H1 (cell line): ENCODE measurements around the gene VSX1. TPM values are rescaled to one million over a fixed set of nuclear protein-coding genes. Genes with fewer than 3 reads are reported as not detected.

ENCODE experiments used
- CTCF ChIA-PET: fragments of 300-600 bp; sonication (Branson Sonifier 250); formaldehyde crosslinking; loops from one replicate; lab custom pipeline; 2021; ENCODE audit not compliant: partially characterized antibody; lab: Charles Lee
- POLR2A ChIA-PET: fragments of 300-600 bp; sonication (Branson Sonifier 250); formaldehyde crosslinking; loops from one replicate; lab custom pipeline; 2021; ENCODE audit warnings: inconsistent platforms; ENCODE audit not compliant: partially characterized antibody; lab: Charles Lee
- DNase-seq, 2 experiments: peaks; one replicate each; pipeline versions ENCODE4 v3.0.0 to v3.0.0-alpha.2; 2010 to 2022; ENCODE audit warnings: low spot score in 2 of 2, low read depth in 1 of 2, mixed read lengths in 1 of 2
- FAIRE-seq: peaks from 2 replicates; lab custom pipeline; 2011; peaks lifted over from hg19 to GRCh38; lab: Jason Lieb, UNC
- H2AFZ ChIP-seq: 2 replicates; pipeline ENCODE4 v1.8.1; 2012; ENCODE audit warnings: low read length, inconsistent platforms
- H2AK5ac ChIP-seq: 2 replicates; pipeline ENCODE4 v1.6.1; 2013; ENCODE audit warnings: low read depth, low read length
- H2BK120ac ChIP-seq: replicated peaks from 2 replicates; pipeline ENCODE3; 2013; ENCODE audit warnings: low read depth, low read length, inconsistent platforms
- H2BK12ac ChIP-seq: 2 replicates; pipeline ENCODE4 v1.6.1; 2013; ENCODE audit warnings: low read depth, low read length
- H2BK15ac ChIP-seq: 2 replicates; pipeline ENCODE4 v1.6.1; 2013; ENCODE audit warnings: low read length
- H2BK20ac ChIP-seq: 2 replicates; pipeline ENCODE4 v1.6.1; 2013; ENCODE audit warnings: low read length
- H2BK5ac ChIP-seq: 2 replicates; pipeline ENCODE4 v1.6.1; 2013; ENCODE audit warnings: low read depth, low read length
- H3K14ac ChIP-seq: 2 replicates; pipeline ENCODE4 v1.6.1; 2013; ENCODE audit warnings: inconsistent platforms; ENCODE audit not compliant: insufficient read length
- H3K18ac ChIP-seq: 2 replicates; pipeline ENCODE4 v1.6.1; 2013; ENCODE audit warnings: low read length; ENCODE audit errors: extremely low read depth
- H3K23ac ChIP-seq: 2 replicates; pipeline ENCODE4 v1.6.1; 2013; ENCODE audit warnings: inconsistent platforms; ENCODE audit not compliant: insufficient read length
- H3K23me2 ChIP-seq: 2 replicates; pipeline ENCODE4 v1.6.1; 2013; ENCODE audit warnings: low read depth, low read length
- H3K27ac ChIP-seq: 2 replicates; pipeline ENCODE4 v1.6.1; 2011; ENCODE audit warnings: low read depth, low read length, inconsistent platforms
- H3K27me3 ChIP-seq, 4 experiments: replicated peaks in 1 of 4; 1 replicate in 1 of 4; 2 replicates in 3 of 4; pipeline versions ENCODE4 v1.6.1 to v1.8.1; 2011 to 2013; ENCODE audit warnings: low read length in 3 of 4, mild to moderate bottlenecking in 3 of 4, inconsistent platforms in 2 of 4, mixed read lengths in 2 of 4, moderate library complexity in 1 of 4; ENCODE audit not compliant: control insufficient read depth in 3 of 4, insufficient read depth in 3 of 4; ENCODE audit errors: extremely low read depth in 1 of 4
- H3K36me3 ChIP-seq, 4 experiments: 2 replicates each; pipeline versions ENCODE4 v1.6.1 to v1.8.1; 2011 to 2013; ENCODE audit warnings: mild to moderate bottlenecking in 4 of 4, low read length in 3 of 4, moderate library complexity in 2 of 4, control low read depth in 1 of 4, inconsistent platforms in 1 of 4; ENCODE audit not compliant: insufficient read depth in 4 of 4, control insufficient read depth in 2 of 4
- H3K4ac ChIP-seq: replicated peaks from 2 replicates; pipeline ENCODE3; 2013; ENCODE audit warnings: low read length, low read depth, mixed read lengths, inconsistent platforms; ENCODE audit not compliant: insufficient read length
- H3K4me1 ChIP-seq, 4 experiments: replicated peaks in 1 of 4; 1 replicate in 1 of 4; 2 replicates in 3 of 4; pipeline versions ENCODE4 v1.6.1 to v1.8.1; 2011 to 2013; ENCODE audit warnings: low read length in 3 of 4, inconsistent platforms in 2 of 4, mixed read lengths in 1 of 4; ENCODE audit not compliant: insufficient read depth in 4 of 4, control insufficient read depth in 3 of 4
- H3K4me2 ChIP-seq, 2 experiments: 2 replicates each; pipeline versions ENCODE4 v1.6.1 to v1.8.1; 2011 to 2013; ENCODE audit warnings: low read depth in 2 of 2, low read length in 2 of 2, control low read depth in 1 of 2, inconsistent platforms in 1 of 2, mild to moderate bottlenecking in 1 of 2; ENCODE audit not compliant: insufficient read depth in 1 of 2
- H3K4me3 ChIP-seq, 4 experiments: fragments of 200-600, 300-600 bp in 1 of 4; sonication (generic), shearing (Covaris generic), sonication (Bioruptor Twin) in 1 of 4; 2 replicates each; pipeline versions ENCODE4 v1.5.1 to v1.8.1; 2011 to 2016; ENCODE audit warnings: low read length in 4 of 4, low read depth in 3 of 4, control low read depth in 2 of 4, inconsistent platforms in 2 of 4, mild to moderate bottlenecking in 2 of 4, mixed read lengths in 1 of 4, moderate library complexity in 1 of 4; ENCODE audit not compliant: insufficient read depth in 2 of 4; ENCODE audit errors: extremely low read depth in 1 of 4
- H3K56ac ChIP-seq: replicated peaks from 2 replicates; pipeline ENCODE3; 2013; ENCODE audit warnings: low read depth, mild to moderate bottlenecking, mixed read lengths, low read length, inconsistent platforms; ENCODE audit not compliant: insufficient read length
- H3K79me1 ChIP-seq: 2 replicates; pipeline ENCODE4 v1.6.1; 2013; ENCODE audit warnings: low read depth, low read length, control low read depth
- H3K79me2 ChIP-seq, 2 experiments: 2 replicates each; pipeline versions ENCODE4 v1.6.1 to v1.8.1; 2012 to 2013; ENCODE audit warnings: low read length in 2 of 2, mild to moderate bottlenecking in 2 of 2, inconsistent platforms in 1 of 2; ENCODE audit not compliant: insufficient read depth in 2 of 2, control insufficient read depth in 1 of 2
- H3K9ac ChIP-seq, 4 experiments: replicated peaks in 1 of 4; 1 replicate in 1 of 4; 2 replicates in 3 of 4; pipeline versions ENCODE4 v1.6.1 to v1.8.1; 2011 to 2013; ENCODE audit warnings: low read depth in 3 of 4, low read length in 3 of 4, control low read depth in 2 of 4, mild to moderate bottlenecking in 2 of 4, moderate library complexity in 2 of 4, inconsistent platforms in 1 of 4; ENCODE audit errors: extremely low read depth in 1 of 4
- H3K9me3 ChIP-seq, 2 experiments: 2 replicates each; pipeline versions ENCODE4 v1.6.1 to v1.8.1; 2012 to 2013; ENCODE audit warnings: mild to moderate bottlenecking in 2 of 2, moderate library complexity in 2 of 2, control low read depth in 1 of 2, inconsistent platforms in 1 of 2, low read depth in 1 of 2, low read length in 1 of 2, mixed read lengths in 1 of 2; ENCODE audit not compliant: insufficient read depth in 2 of 2
- H4K20me1 ChIP-seq, 2 experiments: replicated peaks in 1 of 2; 2 replicates each; pipeline versions ENCODE3 to v1.8.1; 2011 to 2013; ENCODE audit warnings: inconsistent platforms in 2 of 2, low read length in 2 of 2, mild to moderate bottlenecking in 1 of 2; ENCODE audit not compliant: insufficient read depth in 2 of 2, control insufficient read depth in 1 of 2
- H4K5ac ChIP-seq: 2 replicates; pipeline ENCODE4 v1.6.1; 2013; ENCODE audit warnings: low read length, low read depth, mixed read lengths, inconsistent platforms; ENCODE audit not compliant: insufficient read length
- H4K8ac ChIP-seq: 2 replicates; pipeline ENCODE4 v1.8.0; 2013; ENCODE audit warnings: mild to moderate bottlenecking, moderate library complexity, low read length, inconsistent platforms; ENCODE audit not compliant: insufficient read depth; ENCODE audit errors: extremely low read depth
- H4K91ac ChIP-seq: replicated peaks from 2 replicates; pipeline ENCODE3; 2013; ENCODE audit warnings: low read length, mixed read lengths, inconsistent platforms; ENCODE audit not compliant: insufficient read length
- CHD2 ChIP-seq: IDR thresholded peaks from 2 replicates; pipeline ENCODE4 v1.6.1; 2012; ENCODE audit warnings: low read length, improper control_type of control experiment
- CREB1 ChIP-seq: IDR thresholded peaks from 2 replicates; pipeline ENCODE4 v1.6.1; 2012; ENCODE audit warnings: inconsistent platforms
- KDM1A ChIP-seq: fragments of 200-600, 300-600 bp; sonication (generic); IDR thresholded peaks from 2 replicates; pipeline ENCODE4 v1.7.1; 2016; ENCODE audit warnings: mild to moderate bottlenecking, low read length, borderline replicate concordance
- POLR2A ChIP-seq, 2 experiments: IDR thresholded peaks; 1 replicate in 1 of 2; 2 replicates in 1 of 2; pipeline ENCODE4 v1.6.1; 2011; ENCODE audit warnings: low read depth in 2 of 2, low read length in 2 of 2, mild to moderate bottlenecking in 2 of 2; ENCODE audit errors: control extremely low read depth in 1 of 2
- POLR2AphosphoS5 ChIP-seq: IDR thresholded peaks from 2 replicates; pipeline ENCODE4 v1.6.1; 2011; ENCODE audit warnings: low read depth, low read length
- SP1 ChIP-seq: IDR thresholded peaks from 2 replicates; pipeline ENCODE4 v1.6.1; 2011; ENCODE audit warnings: low read depth, low read length
- TAF1 ChIP-seq: IDR thresholded peaks from 2 replicates; pipeline ENCODE4 v1.6.1; 2011; ENCODE audit warnings: mild to moderate bottlenecking, low read depth, low read length
- WGBS, 2 experiments: shearing (Covaris generic) in 1 of 2; methylation state at CpG; one replicate each; pipeline versions ENCODE4 v1.1.6 to v1.1.7; 2013 to 2015; ENCODE audit warnings: low lambda C conversion rate in 2 of 2, mixed read lengths in 2 of 2, inconsistent platforms in 1 of 2, low coverage in 1 of 2, missing lambda C conversion rate in 1 of 2; ENCODE audit not compliant: insufficient replicate concordance in 2 of 2, insufficient coverage in 1 of 2, insufficient read length in 1 of 2; ENCODE audit errors: extremely low coverage in 1 of 2, missing lambda C conversion rate in 1 of 2; 5-methylcytosine and 5-hydroxymethylcytosine counted together
- polyA plus RNA-seq, 7 experiments: library from polyadenylated mRNA; depleted of rRNA in 3 of 7; stranded (reverse) in 5 of 7; unstranded in 2 of 7; fragments of >200 nt in 5 of 7; fragments of 200-250 nt in 2 of 7; gene quantifications; 1 replicate in 5 of 7; 2 replicates in 1 of 7; 4 replicates in 1 of 7; pipeline versions ENCODE4 v1.2.1 to v1.2.3, GENCODE V29; 2011 to 2013; ENCODE audit warnings: missing spikeins in 2 of 7, mixed read lengths in 2 of 7
- total RNA-seq: library from RNA; stranded (reverse); fragmentation: NEBNext Ultra II Directional; extraction: Animal tissue kit (Norgen Biotek cat#: 25700); gene quantifications from 2 replicates; pipeline ENCODE4 v1.2.1, GENCODE V29; 2021

VSX1 gene
- total and polyA plus RNA-seq, 2 of the 8 experiments (the other 6 are each of a cell fraction or from before 2014, with no cell fraction given) = 0.14 TPM; not detected in 1

GRCh38 chr20:25066386-25066785 is 15.6 kb downstream of the VSX1 start:
- DNase-seq (no peak), FAIRE-seq (no peak)
- H2BK12ac ChIP-seq = no peak overlapping the region
- no peak overlapping the region for H3K14ac ChIP-seq
- no peak overlapping the region for H3K27ac ChIP-seq
- peaks cover 8% of the 10 kb centered on the region; the same call in 1 of the 2 replicates for H3K23me2 ChIP-seq
- H4K91ac ChIP-seq = no peak overlapping the region
- H3K56ac ChIP-seq = no peak overlapping the region
- H3K9me3 ChIP-seq = no peaks in the 10 kb centered on the region
- H4K8ac ChIP-seq = no peak overlapping the region
- CTCF ChIA-PET = interaction anchor here (0.6 to 9.1 kb wide), 18 partner anchors 12 to 420 kb away, joined by 3 to 121 read pairs (median 5); no protein-coding TSS in a partner anchor
- H4K20me1 ChIP-seq = peaks cover 0 to 10% of the 10 kb centered on the region in 2 experiments
- H3K4me1 ChIP-seq = no peaks in the 10 kb centered on the region; a peak in 1 of 7 replicates
- H3K4me2 ChIP-seq = no peak overlapping the region
- no peak overlapping the region for H3K4ac ChIP-seq
- no peaks in the 10 kb centered on the region for H3K79me2 ChIP-seq
- H3K18ac ChIP-seq = no peak overlapping the region
- no peak overlapping the region for H4K5ac ChIP-seq
- no peak overlapping the region for H3K9ac ChIP-seq
- no peak for TF ChIP-seq TAF1
- no peak for TF ChIP-seq CHD2
- TF ChIP-seq POLR2A (IDR thresholded peaks at IDR 0.05; ENCODE audit: control extremely low read depth in 1 of 2, low read depth in 2 of 2, low read length in 2 of 2) = no peak
- no peak for TF ChIP-seq POLR2AphosphoS5
- no peak for TF ChIP-seq KDM1A
- no peak for TF ChIP-seq SP1
- TF ChIP-seq CREB1 = no peak
- H2AFZ ChIP-seq = no peak overlapping the region
- H2BK15ac ChIP-seq = no peak overlapping the region
- no peaks in the 10 kb centered on the region for H3K79me1 ChIP-seq
- H2AK5ac ChIP-seq = no peak overlapping the region
- no peak overlapping the region for H2BK120ac ChIP-seq
- H2BK20ac ChIP-seq = no peak overlapping the region
- POLR2A ChIA-PET = no interaction called here
- WGBS, 2 experiments = 65% methylated on average over 6 of the region's 6 CpGs; no CpG with 5 or more reads in 1 of the 2 experiments
- H3K36me3 ChIP-seq = no peaks in the 10 kb centered on the region
- H3K23ac ChIP-seq = no peak overlapping the region
- H3K27me3 ChIP-seq = peaks cover 0 to 17% (median 8%) of the 10 kb centered on the region in 4 experiments; a peak in 6 of 7 replicates
- H2BK5ac ChIP-seq = no peak overlapping the region
- H3K4me3 ChIP-seq = no peak overlapping the region
